Spleen (tissue), 11 donors: Measurements from ENCODE around the gene MCC. TPM values are rescaled to one million over a fixed set of nuclear protein-coding genes. Genes with fewer than 3 reads are reported as not detected.

Source experiments
- DNase-seq: peaks from one replicate; pipeline ENCODE4 v3.0.0-alpha.2; 2020
- H3K27ac ChIP-seq, 8 donors: fragments of 200-600 bp; sonication (generic) in 7 of 8; 1 replicate in 4 of 8; 2 replicates in 4 of 8; pipeline versions ENCODE4 v1.5.0 to v1.8.0; 2016 to 2021; ENCODE audit warnings: inconsistent platforms in 4 of 8, mild to moderate bottlenecking in 4 of 8, moderate library complexity in 1 of 8
- H3K27me3 ChIP-seq, 7 donors: fragments of 200-600 bp; sonication (generic) in 6 of 7; replicated peaks in 1 of 7; 1 replicate in 4 of 7; 2 replicates in 3 of 7; pipeline versions ENCODE4 v1.5.0 to v1.8.0; 2016 to 2021; ENCODE audit warnings: inconsistent platforms in 3 of 7, mild to moderate bottlenecking in 1 of 7
- H3K36me3 ChIP-seq, 6 donors: fragments of 200-600 bp; sonication (generic) in 5 of 6; 1 replicate in 4 of 6; 2 replicates in 2 of 6; pipeline versions ENCODE4 v1.5.0 to v1.8.0; 2016 to 2021; ENCODE audit warnings: inconsistent platforms in 2 of 6
- H3K4me1 ChIP-seq, 6 donors: fragments of 200-600 bp; sonication (generic) in 5 of 6; 1 replicate in 3 of 6; 2 replicates in 3 of 6; pipeline versions ENCODE4 v1.5.0 to v1.8.0; 2016 to 2021; ENCODE audit warnings: inconsistent platforms in 3 of 6
- H3K4me3 ChIP-seq, 8 donors: fragments of 200-600 bp; sonication (generic) in 7 of 8; 1 replicate in 4 of 8; 2 replicates in 4 of 8; pipeline versions ENCODE4 v1.5.0 to v1.8.0; 2016 to 2021; ENCODE audit warnings: inconsistent platforms in 4 of 8, mild to moderate bottlenecking in 4 of 8, moderate library complexity in 2 of 8
- H3K9me3 ChIP-seq, 8 donors: fragments of 200-600 bp; sonication (generic) in 7 of 8; 1 replicate in 4 of 8; 2 replicates in 4 of 8; pipeline versions ENCODE4 v1.5.0 to v1.8.0; 2016 to 2021; ENCODE audit warnings: inconsistent platforms in 4 of 8
- CTCF ChIP-seq, 11 experiments: fragments of 200-600 bp in 7 of 11; fragments of 450-650 bp in 4 of 11; sonication (generic) in 4 of 11; IDR thresholded peaks in 8 of 11; conservative IDR thresholded peaks in 3 of 11; 1 replicate in 7 of 11; 2 replicates in 4 of 11; pipeline versions ENCODE4 v1.4.0 to v1.8.0; 2016 to 2021; ENCODE audit warnings: antibody characterized with exemption in 11 of 11, inconsistent platforms in 4 of 11, mild to moderate bottlenecking in 1 of 11
- POLR2A ChIP-seq, 3 donors: fragments of 450-650 bp; IDR thresholded peaks; one replicate each; pipeline ENCODE4 v1.5.1; 2017; ENCODE audit warnings: antibody characterized with exemption in 3 of 3, mild to moderate bottlenecking in 1 of 3
- POLR2AphosphoS5 ChIP-seq, 3 donors: sonication (generic); formaldehyde crosslinking; IDR thresholded peaks; one replicate each; pipeline ENCODE4 v1.5.1; 2017; ENCODE audit warnings: antibody characterized with exemption in 3 of 3
- WGBS, 5 donors: extraction: QIAGEN DNeasy Blood & Tissue Kit in 3 of 5; methylation state at CpG; one replicate each; pipeline versions ENCODE4 v1.1.5 to v1.1.7; 2013 to 2018; 5-methylcytosine and 5-hydroxymethylcytosine counted together
- intact Hi-C: fragments of 100-400 bp; cut with DNase I; formaldehyde crosslinking; loops from one replicate; pipeline ENCODE4 v1.15.0; 2023; ENCODE audit warnings: low total_unique reads
- polyA plus RNA-seq, 3 donors: library from polyadenylated mRNA; stranded (reverse); fragments of 200-250 nt; gene quantifications; one replicate each; pipeline ENCODE4 v1.2.1, GENCODE V29; 2013
- total RNA-seq, 7 donors: library from RNA; depleted of rRNA in 3 of 7; stranded (reverse); fragments of >200 nt in 3 of 7; fragmentation: NEBNext Ultra II Directional in 4 of 7; extraction: Animal tissue kit (Norgen Biotek cat#: 25700) in 4 of 7; gene quantifications; one replicate each; pipeline versions ENCODE4 v1.1.0 to v1.2.1, GENCODE V29; 2016 to 2021
- donor health status: healthy with polysubstance abuse.
- donor health status: DM: no; HTN: no; CAD: no; lungs with moderate emphysema.
- donor health status: DM: no; HTN: no; CAD: no.
- donor health status: Bipolar disorder and iron deficiency.
- donor health status: healthy.
- donor health status: DM: no; HTN: no; CAD: no.
- donor health status: DM: yes; HTN: yes; CAD: no.

Gene MCC
- total and polyA plus RNA-seq, 10 donors = 1.3 to 32.8 (median 15.8) TPM

GRCh38 chr5:113172231-113172826 is 315.9 kb downstream of the MCC start:
- Histone ChIP-seq H3K27ac (no peak overlapping the region), H3K36me3 (no peaks in the 10 kb centered on the region), H3K4me3 (no peak overlapping the region), H3K4me1 (no peaks in the 10 kb centered on the region), H3K27me3 (peaks cover 0 to 3% (median 0%) of the 10 kb centered on the region in 7 donors), H3K9me3 (no peaks in the 10 kb centered on the region)
- DNase-seq = no peak
- intact Hi-C loops = no loop called here
- WGBS, 5 donors = 68 to 78% (median 70%) methylated on average over 5 of the region's 5 CpGs
- TF ChIP-seq CTCF (IDR thresholded peaks at IDR 0.05 in 8 of 11, conservative IDR thresholded peaks at IDR 0.05 in 3 of 11) (no peak), POLR2A (IDR thresholded peaks at IDR 0.05) (no peak)

DNA sequence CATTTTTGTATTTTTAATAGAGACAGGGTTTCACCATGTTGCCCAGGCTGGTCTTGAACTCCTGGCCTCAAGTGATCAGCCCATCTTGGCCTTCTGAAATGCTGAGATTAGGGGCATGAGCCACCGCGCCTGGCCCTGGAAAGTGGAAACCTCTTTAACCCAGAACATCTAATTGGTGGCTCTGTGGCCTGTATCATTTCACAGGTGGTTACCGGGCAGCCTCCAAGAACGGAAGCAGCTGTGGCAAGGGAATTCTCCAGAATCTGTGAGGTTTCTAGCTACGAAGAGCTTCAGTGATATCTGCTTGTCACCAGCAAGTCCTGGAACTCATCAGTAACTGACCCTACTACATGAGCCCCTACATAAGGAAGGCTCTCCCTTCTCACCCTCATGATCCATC is 316.7 kb downstream of the MCC start:
- WGBS, 5 donors = 80 to 97% (median 91%) methylated on average over 5 of the region's 5 CpGs

DNA sequence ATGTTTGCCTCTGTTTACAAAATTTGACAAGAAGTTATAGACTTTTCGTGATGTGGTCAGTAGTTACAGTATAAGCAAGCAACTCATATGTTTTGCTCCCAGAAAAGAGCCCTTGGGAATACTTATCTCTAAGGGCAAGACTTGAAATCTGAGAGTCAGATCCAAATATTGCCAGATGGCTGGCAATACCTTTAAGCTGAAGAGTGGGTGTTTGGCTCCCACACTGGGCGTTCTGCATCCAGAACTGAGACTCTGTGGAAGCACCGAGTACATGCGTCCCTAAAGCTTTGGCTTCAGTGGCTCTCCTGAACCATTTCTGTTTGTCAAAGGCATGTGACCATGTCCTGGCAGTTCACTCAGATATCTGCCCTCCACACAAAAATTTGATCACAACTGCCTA is 317.5 kb downstream of the MCC start:
- H3K4me1 ChIP-seq = no peaks in the 10 kb centered on the region
- H3K36me3 ChIP-seq = no peaks in the 10 kb centered on the region
- WGBS, 5 donors = 85 to 94% (median 91%) methylated on average over 4 of the region's 4 CpGs
- intact Hi-C loops = no loop called here
- TF ChIP-seq POLR2AphosphoS5 (IDR thresholded peaks at IDR 0.05) (no peak), POLR2A (IDR thresholded peaks at IDR 0.05) (no peak), CTCF (IDR thresholded peaks at IDR 0.05 in 8 of 11, conservative IDR thresholded peaks at IDR 0.05 in 3 of 11) (no peak)
- H3K27me3 ChIP-seq = peaks cover 0 to 3% (median 0%) of the 10 kb centered on the region in 7 donors
- no peak overlapping the region for H3K4me3 ChIP-seq
- DNase-seq = no peak
- H3K27ac ChIP-seq = no peak overlapping the region
- H3K9me3 ChIP-seq = no peaks in the 10 kb centered on the region

More for the DNA sequence above, 316.7 kb downstream of the MCC start:
- Histone ChIP-seq H3K27ac (no peak overlapping the region), H3K9me3 (no peaks in the 10 kb centered on the region), H3K27me3 (peaks cover 0 to 3% (median 0%) of the 10 kb centered on the region in 7 donors), H3K36me3 (no peaks in the 10 kb centered on the region), H3K4me3 (no peak overlapping the region), H3K4me1 (no peaks in the 10 kb centered on the region)
- DNase-seq = no peak
- intact Hi-C loops = no loop called here
- TF ChIP-seq POLR2A (IDR thresholded peaks at IDR 0.05) (no peak), POLR2AphosphoS5 (IDR thresholded peaks at IDR 0.05) (no peak), CTCF (IDR thresholded peaks at IDR 0.05 in 8 of 11, conservative IDR thresholded peaks at IDR 0.05 in 3 of 11) (no peak)

- peaks cover 0 to 3% (median 0%) of the 10 kb centered on the region in 7 donors for H3K27me3 ChIP-seq
- 52 to 69% (median 57%) methylated on average over 1 of the region's 1 CpG for WGBS, 5 donors
- no peak for TF ChIP-seq POLR2A (IDR thresholded peaks at IDR 0.05)
- TF ChIP-seq POLR2AphosphoS5 (IDR thresholded peaks at IDR 0.05) = no peak
- intact Hi-C loops = no loop called here
- no peak for DNase-seq
- no peaks in the 10 kb centered on the region for H3K9me3 ChIP-seq
- no peaks in the 10 kb centered on the region for H3K36me3 ChIP-seq
- H3K27ac ChIP-seq = no peak overlapping the region
- H3K4me3 ChIP-seq = no peak overlapping the region
- no peaks in the 10 kb centered on the region for H3K4me1 ChIP-seq
Observed at GRCh38 chr5:113169720-113170119, 318.5 kb downstream of the MCC start.
